Activated T-helper 17 cell treated with anti-CD3 and anti-CD28 coated beads, Interleukin-2, amount 50 U/mL, for 72 hours (primary cell): ENCODE results near the gene ZNF576. TPM values are rescaled to one million over a fixed set of nuclear protein-coding genes. Genes with fewer than 3 reads are reported as not detected.
"Not testable (repeated sequence)": the region's sequence is repeated elsewhere in the genome, so short reads cannot be mapped to it uniquely, and the experiment has no call there.

Source experiments
- ATAC-seq: fragments of 150-1000 bp; cut with Tn5 transposase; replicated peaks from 2 replicates; pipeline ENCODE4 v1.10.0; 2021; ENCODE audit warnings: mild to moderate bottlenecking, moderate library complexity
- H3K27ac Mint-ChIP-seq: one replicate; pipeline ENCODE4 v1.8.0; 2022; ENCODE audit warnings: mixed read lengths
- H3K27me3 Mint-ChIP-seq: one replicate; pipeline ENCODE4 v1.8.0; 2022; ENCODE audit warnings: mixed read lengths
- H3K36me3 Mint-ChIP-seq: one replicate; pipeline ENCODE4 v1.8.0; 2022; ENCODE audit warnings: low read depth, mild to moderate bottlenecking, mixed read lengths
- H3K4me1 Mint-ChIP-seq: one replicate; pipeline ENCODE4 v1.8.0; 2022; ENCODE audit warnings: mixed read lengths
- H3K4me3 Mint-ChIP-seq: one replicate; pipeline ENCODE4 v1.8.0; 2022; ENCODE audit warnings: mild to moderate bottlenecking, mixed read lengths
- H3K9me3 Mint-ChIP-seq: one replicate; pipeline ENCODE4 v1.8.0; 2022; ENCODE audit warnings: mixed read lengths
- total RNA-seq, 2 donors: library from RNA; stranded (reverse); gene quantifications; one replicate each; pipeline ENCODE4 v1.2.3, GENCODE V29; 2022

The ZNF576 gene
- total RNA-seq, 2 donors from 2014 or later: 17.8 to 23.3 TPM

DNA sequence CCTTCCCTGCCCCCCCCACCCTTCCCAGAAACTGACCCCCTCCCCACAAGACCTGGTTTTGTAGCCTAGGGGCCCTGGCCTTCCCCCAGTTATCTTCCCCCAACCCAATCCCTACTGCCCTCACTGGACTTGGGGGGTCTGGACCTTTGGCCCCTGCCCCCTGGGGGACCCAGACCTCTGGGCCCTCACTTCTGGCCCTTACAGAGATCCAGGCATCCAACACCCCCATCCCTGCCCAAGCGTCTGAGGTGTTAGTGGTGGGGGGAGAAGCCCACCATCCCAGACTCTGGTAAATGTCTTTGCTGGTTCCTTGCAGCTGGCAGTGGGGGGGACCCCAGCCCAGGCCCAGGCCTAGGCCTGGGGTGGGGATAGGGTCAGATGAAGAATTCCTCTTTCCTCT is 26.6 kb downstream of the ZNF576 start:
- Mint-ChIP-seq H3K27me3 (no peaks in the 10 kb centered on the region), H3K36me3 (peaks cover 7% of the 10 kb centered on the region), H3K9me3 (no peaks in the 10 kb centered on the region), H3K27ac (no peak overlapping the region), H3K4me1 (peaks cover 6% of the 10 kb centered on the region), H3K4me3 (no peak overlapping the region)
- ATAC-seq: no peak

GRCh38 chr19:43623889-43624670 is 27.7 kb downstream of the ZNF576 start:
- peaks cover 7% of the 10 kb centered on the region for H3K36me3 Mint-ChIP-seq
- H3K27ac Mint-ChIP-seq: no peak overlapping the region
- no peak overlapping the region for H3K4me3 Mint-ChIP-seq
- H3K27me3 Mint-ChIP-seq: no peaks in the 10 kb centered on the region
- H3K4me1 Mint-ChIP-seq: peaks cover 6% of the 10 kb centered on the region
- no peaks in the 10 kb centered on the region for H3K9me3 Mint-ChIP-seq
- ATAC-seq: no peak

DNA sequence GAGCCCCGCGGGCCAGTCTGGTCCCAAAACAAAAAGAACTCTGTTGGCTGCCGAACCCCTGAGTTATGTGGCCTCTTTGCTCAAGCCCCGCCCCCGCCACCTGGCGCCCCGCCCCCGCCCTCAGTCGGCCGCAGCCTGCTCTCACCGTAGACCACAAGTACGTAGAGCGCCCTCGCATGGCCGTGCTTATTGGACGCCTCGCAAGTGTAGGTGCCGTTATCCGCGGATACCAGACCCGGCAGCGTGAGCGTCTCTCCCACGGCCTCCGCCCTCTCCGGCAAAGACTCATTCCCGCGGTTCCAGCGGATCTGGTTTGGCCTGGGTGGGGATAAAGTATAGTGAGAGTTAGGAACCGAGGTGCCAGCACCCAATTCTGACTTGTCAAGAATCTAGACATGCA is 28.5 kb downstream of the ZNF576 start:
- no peaks in the 10 kb centered on the region for H3K27me3 Mint-ChIP-seq
- peaks cover under 1% of the 10 kb centered on the region for H3K36me3 Mint-ChIP-seq
- peak; percentile 89 for ATAC-seq
- H3K4me3 Mint-ChIP-seq: no peak overlapping the region
- peaks cover 6% of the 10 kb centered on the region for H3K4me1 Mint-ChIP-seq
- H3K9me3 Mint-ChIP-seq: no peaks in the 10 kb centered on the region
- no peak overlapping the region for H3K27ac Mint-ChIP-seq

GRCh38 chr19:43625918-43626579 is 29.7 kb downstream of the ZNF576 start:
- Mint-ChIP-seq H3K27ac (no peak overlapping the region), H3K27me3 (no peaks in the 10 kb centered on the region), H3K4me3 (no peak overlapping the region), H3K36me3 (no peaks in the 10 kb centered on the region), H3K4me1 (peaks cover 6% of the 10 kb centered on the region), H3K9me3 (no peaks in the 10 kb centered on the region)
- no peak for ATAC-seq

- no peak overlapping the region for H3K4me3 Mint-ChIP-seq
- H3K9me3 Mint-ChIP-seq: no peaks in the 10 kb centered on the region
- H3K27me3 Mint-ChIP-seq: no peaks in the 10 kb centered on the region
- ATAC-seq: no peak
- H3K4me1 Mint-ChIP-seq: peaks cover 6% of the 10 kb centered on the region
- H3K27ac Mint-ChIP-seq: no peak overlapping the region
- H3K36me3 Mint-ChIP-seq: no peaks in the 10 kb centered on the region
These were observed 30.4 kb downstream of the ZNF576 start for GRCh38 chr19:43626838-43627237.

DNA sequence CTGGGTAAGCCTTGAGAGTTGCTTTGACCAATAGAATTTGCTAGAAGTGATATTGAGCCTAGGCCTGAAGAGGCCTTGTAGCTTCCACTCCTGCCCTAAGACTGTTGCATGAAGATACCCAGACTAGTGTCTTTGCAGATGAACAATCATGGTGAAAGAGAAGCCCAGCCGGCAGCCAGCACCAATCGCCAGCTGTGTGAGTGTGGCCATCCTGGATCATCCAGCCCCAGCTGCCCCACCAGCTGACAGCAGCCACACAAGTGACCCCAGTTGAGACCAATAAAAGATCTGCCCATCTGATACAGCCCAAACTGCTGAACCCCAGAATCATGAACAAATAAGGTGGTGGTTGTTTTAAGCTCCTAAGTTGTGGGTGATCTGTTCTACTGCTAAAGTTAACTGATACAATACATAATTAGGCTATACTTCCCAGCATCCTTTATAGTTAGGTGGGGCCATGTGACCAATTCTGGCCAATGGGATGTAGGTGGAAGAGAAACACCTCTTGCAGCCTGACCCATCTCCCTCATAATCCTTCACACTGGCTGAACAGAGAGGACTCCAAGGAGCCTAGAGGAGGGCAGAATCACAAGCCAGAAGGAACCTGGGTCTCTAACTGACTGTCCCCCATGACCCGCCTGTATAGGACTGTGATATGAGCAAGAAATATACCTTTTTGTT is 32.4 kb downstream of the ZNF576 start:
- peaks cover 5% of the 10 kb centered on the region for H3K4me1 Mint-ChIP-seq
- no peak overlapping the region for H3K27ac Mint-ChIP-seq
- H3K36me3 Mint-ChIP-seq: no peaks in the 10 kb centered on the region
- no peak for ATAC-seq
- no peak overlapping the region for H3K4me3 Mint-ChIP-seq
- no peaks in the 10 kb centered on the region for H3K27me3 Mint-ChIP-seq
- H3K9me3 Mint-ChIP-seq: no peaks in the 10 kb centered on the region

- Mint-ChIP-seq H3K27ac (no peak overlapping the region), H3K4me1 (no peaks in the 10 kb centered on the region)
These were observed 35.1 kb downstream of the ZNF576 start for GRCh38 chr19:43631491-43631890.

DNA sequence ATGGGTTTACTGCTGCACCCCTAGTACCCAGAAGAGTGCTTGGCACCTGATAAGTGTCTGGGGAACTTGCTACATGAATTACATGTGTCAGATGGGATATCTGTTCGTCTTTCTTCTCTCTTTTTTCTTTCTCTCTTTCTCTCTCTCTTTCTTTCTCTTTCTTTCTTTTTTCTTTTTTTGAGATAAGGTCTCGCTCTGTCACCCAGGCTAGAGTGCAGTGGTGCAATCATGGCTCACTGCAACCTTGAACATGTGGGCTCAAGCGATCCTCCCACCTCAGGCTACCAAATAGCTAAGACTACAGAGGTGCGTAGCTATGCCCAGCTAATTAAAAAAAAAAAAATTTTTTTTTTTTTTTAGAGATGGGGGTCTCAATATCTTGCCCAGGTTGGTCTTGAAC is 37.1 kb downstream of the ZNF576 start:
- ATAC-seq: no peak
- no peaks in the 10 kb centered on the region for H3K36me3 Mint-ChIP-seq
- no peak overlapping the region for H3K4me3 Mint-ChIP-seq
- no peaks in the 10 kb centered on the region for H3K9me3 Mint-ChIP-seq
- no peaks in the 10 kb centered on the region for H3K4me1 Mint-ChIP-seq
- no peak overlapping the region for H3K27ac Mint-ChIP-seq
- peaks cover 16% of the 10 kb centered on the region for H3K27me3 Mint-ChIP-seq

More at GRCh38 chr19:43631491-43631890, 35.1 kb downstream of the ZNF576 start:
- no peak for ATAC-seq
- Mint-ChIP-seq H3K27me3 (peaks cover 3% of the 10 kb centered on the region), H3K4me3 (no peak overlapping the region), H3K36me3 (no peaks in the 10 kb centered on the region), H3K9me3 (no peaks in the 10 kb centered on the region)

DNA sequence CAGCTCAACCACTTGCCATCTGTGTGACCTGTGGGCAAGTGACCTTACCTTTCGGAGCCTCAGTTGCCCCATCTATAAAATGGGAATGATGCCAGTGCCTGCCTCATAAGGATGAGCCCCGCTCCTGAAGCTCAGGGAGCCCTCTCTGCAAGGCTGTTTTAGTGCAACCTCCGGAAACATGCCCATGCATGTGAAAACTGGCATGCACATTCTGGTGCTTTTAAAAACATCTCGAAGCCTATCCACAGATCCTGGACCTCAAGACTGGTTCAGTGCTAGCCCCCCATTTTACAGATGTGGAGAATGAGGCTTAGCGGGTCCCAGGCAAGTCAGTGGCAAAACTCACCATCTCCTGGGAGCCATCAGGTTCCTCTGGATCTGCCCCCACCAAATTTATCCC is 37.7 kb downstream of the ZNF576 start:
- H3K27me3 Mint-ChIP-seq: peaks cover 21% of the 10 kb centered on the region
- H3K9me3 Mint-ChIP-seq: no peaks in the 10 kb centered on the region
- no peak for ATAC-seq
- no peaks in the 10 kb centered on the region for H3K36me3 Mint-ChIP-seq
- peaks cover 4% of the 10 kb centered on the region for H3K4me1 Mint-ChIP-seq
- no peak overlapping the region for H3K4me3 Mint-ChIP-seq
- no peak overlapping the region for H3K27ac Mint-ChIP-seq

- Mint-ChIP-seq H3K36me3 (no peaks in the 10 kb centered on the region), H3K4me3 (no peak overlapping the region), H3K9me3 (no peaks in the 10 kb centered on the region), H3K4me1 (peaks cover 6% of the 10 kb centered on the region), H3K27me3 (peaks cover 23% of the 10 kb centered on the region), H3K27ac (no peak overlapping the region)
- no peak for ATAC-seq
These were observed 38.1 kb downstream of the ZNF576 start for GRCh38 chr19:43634506-43634871.

GRCh38 chr19:43634872-43635560 is 38.6 kb downstream of the ZNF576 start:
- Mint-ChIP-seq H3K36me3 (no peaks in the 10 kb centered on the region), H3K27me3 (peaks cover 23% of the 10 kb centered on the region), H3K27ac (peak overlapping the region; percentile 20), H3K4me3 (no peak overlapping the region), H3K9me3 (no peaks in the 10 kb centered on the region), H3K4me1 (peaks cover 6% of the 10 kb centered on the region)
- ATAC-seq: no peak

DNA sequence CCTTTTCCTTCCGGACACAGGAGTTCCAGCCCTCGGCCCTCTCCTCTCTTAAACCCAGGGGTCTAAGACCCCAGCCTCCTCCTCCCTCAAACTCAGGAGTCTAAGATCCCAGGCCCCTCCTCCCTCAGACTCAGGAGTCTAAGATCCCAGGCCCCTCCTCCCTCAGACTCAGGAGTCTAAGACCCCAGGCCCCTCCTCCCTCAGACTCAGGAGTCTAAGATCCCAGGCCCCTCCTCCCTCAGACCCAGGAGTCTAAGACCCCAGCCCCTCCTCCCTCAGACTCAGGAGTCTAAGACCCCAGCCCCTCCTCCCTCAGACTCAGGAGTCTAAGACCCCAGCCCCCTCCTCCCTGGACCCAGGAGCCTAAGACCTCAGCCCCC is 39.2 kb downstream of the ZNF576 start:
- H3K36me3 Mint-ChIP-seq, H3K9me3 Mint-ChIP-seq, H3K4me3 Mint-ChIP-seq, H3K4me1 Mint-ChIP-seq, ATAC-seq: not testable (repeated sequence)
- Mint-ChIP-seq H3K27ac (peak overlapping the region; percentile 20), H3K27me3 (peaks cover 24% of the 10 kb centered on the region)

DNA sequence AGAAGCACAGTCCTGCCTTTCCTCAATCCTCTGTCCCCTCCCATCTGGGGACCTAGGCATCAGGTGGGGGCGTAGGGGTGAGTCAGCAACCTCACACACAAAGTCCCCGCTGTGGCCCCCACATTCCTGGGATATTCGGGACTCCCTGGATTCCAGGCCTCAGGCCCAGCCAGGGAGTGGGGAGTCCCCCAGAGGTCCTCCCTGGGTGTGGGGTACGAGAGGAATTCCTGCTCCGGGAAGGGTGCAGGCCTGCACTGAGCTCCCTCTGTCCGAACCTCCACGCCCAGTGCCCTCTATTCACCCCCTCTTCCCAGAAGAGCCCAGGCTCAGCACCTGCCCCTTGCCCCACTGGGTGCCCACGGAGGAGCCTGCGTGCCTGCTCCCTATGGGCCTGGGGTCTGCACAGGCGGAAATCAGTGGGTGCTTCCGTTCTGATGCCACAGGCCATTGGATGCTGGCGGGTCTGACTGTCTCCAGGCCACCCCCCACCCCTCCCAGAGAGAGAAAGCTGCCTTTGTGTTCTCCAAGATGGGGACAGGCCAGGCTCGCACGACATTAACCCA is 39.8 kb downstream of the ZNF576 start:
- peaks cover 28% of the 10 kb centered on the region for H3K27me3 Mint-ChIP-seq
- H3K27ac Mint-ChIP-seq: no peak overlapping the region

More for the DNA sequence above, 39.8 kb downstream of the ZNF576 start:
- Mint-ChIP-seq H3K4me1 (peaks cover 6% of the 10 kb centered on the region), H3K36me3 (no peaks in the 10 kb centered on the region), H3K9me3 (no peaks in the 10 kb centered on the region), H3K4me3 (no peak overlapping the region)
- ATAC-seq: no peak
